Panc1 (cell line): ENCODE data around the gene SLC25A43.

Source experiments
- CTCF ChIP-seq: fragments of 450-650 bp; IDR thresholded peaks from 2 replicates; pipeline ENCODE4 v1.5.1; 2017; ENCODE audit warnings: mild to moderate bottlenecking
- POLR2AphosphoS5 ChIP-seq: IDR thresholded peaks from 2 replicates; pipeline ENCODE4 v1.6.1; 2012; ENCODE audit warnings: mild to moderate bottlenecking, low read depth, low read length, moderate library complexity
- REST ChIP-seq, 2 experiments: IDR thresholded peaks; 2 replicates each; pipeline ENCODE4 v1.6.1; 2011 to 2012; ENCODE audit warnings: low read depth in 2 of 2, control low read depth in 1 of 2, low read length in 1 of 2, mild to moderate bottlenecking in 1 of 2, moderate library complexity in 1 of 2; ENCODE audit not compliant: insufficient read depth in 1 of 2

GRCh38 chrX:119374736-119375135 lies 24.4 kb upstream of the SLC25A43 start:
- TF ChIP-seq CTCF (no peak), POLR2AphosphoS5 (no peak), REST (IDR thresholded peaks at IDR 0.05; ENCODE audit: insufficient read depth in 1 of 2, low read depth in 2 of 2, low read length in 1 of 2) (no peak)
